Medulla oblongata (tissue), 1 donor: Measurements from ENCODE around the gene STX18.

Experiments
- DNase-seq: peaks from one replicate; pipeline ENCODE4 v3.0.0-alpha.2; 2015; ENCODE audit errors: extremely low spot score

The STX18 gene

GRCh38 chr4:4406455-4407298 lies 135.2 kb downstream of the STX18 start:
- DNase-seq: no peak

GRCh38 chr4:4405358-4405962 lies 136.4 kb downstream of the STX18 start:
- no peak for DNase-seq

GRCh38 chr4:4402966-4403365 lies 138.9 kb downstream of the STX18 start:
- no peak for DNase-seq

GRCh38 chr4:4401036-4401435 lies 140.8 kb downstream of the STX18 start:
- DNase-seq: no peak

- DNase-seq: no peak
Observed at GRCh38 chr4:4398430-4398829, 143.4 kb downstream of the STX18 start.

GRCh38 chr4:4397441-4397819 lies 144.4 kb downstream of the STX18 start:
- no peak for DNase-seq

GRCh38 chr4:4396628-4397440 lies 145.0 kb downstream of the STX18 start:
- DNase-seq: no peak

- no peak for DNase-seq
Observed at GRCh38 chr4:4395849-4396627, 145.8 kb downstream of the STX18 start.

GRCh38 chr4:4395371-4395770 lies 146.5 kb downstream of the STX18 start:
- DNase-seq: no peak

- DNase-seq: no peak
Observed at GRCh38 chr4:4394644-4395043, 147.2 kb downstream of the STX18 start.

GRCh38 chr4:4392501-4393183 lies 149.2 kb downstream of the STX18 start:
- no peak for DNase-seq

GRCh38 chr4:4391866-4392265 lies 150.0 kb downstream of the STX18 start:
- no peak for DNase-seq

GRCh38 chr4:4390515-4391240 lies 151.2 kb downstream of the STX18 start:
- DNase-seq: no peak

- DNase-seq: no peak
Observed at GRCh38 chr4:4390046-4390445, 151.8 kb downstream of the STX18 start.

GRCh38 chr4:4388836-4389575 lies 152.8 kb downstream of the STX18 start:
- DNase-seq: no peak

GRCh38 chr4:4388311-4388790 lies 153.5 kb downstream of the STX18 start:
- no peak for DNase-seq

GRCh38 chr4:4387531-4388310 lies 154.1 kb downstream of the STX18 start:
- DNase-seq: no peak

GRCh38 chr4:4386736-4387392 lies 155.0 kb downstream of the STX18 start, which contains the start of gene NSG1:
NSG1 (plus strand) TSS chr4:4387102; CDS start chr4:4387630, 528 bp downstream.
- no peak for DNase-seq
